HG02870 (cell line): ENCODE results near the gene ZNF768.
"Not testable (repeated sequence)": the region's sequence is repeated elsewhere in the genome, so short reads cannot be mapped to it uniquely, and the experiment has no call there.

Experiments used
- ATAC-seq: cut with Tn5 transposase; IDR thresholded peaks from one replicate; pipeline ENCODE4 v1.9.1; 2021; ENCODE audit warnings: mild to moderate bottlenecking, moderate library complexity; ENCODE audit not compliant: unreplicated experiment

The ZNF768 gene

GRCh38 chr16:30533748-30534367 is 7.5 kb upstream of the ZNF768 start:
- ATAC-seq, result no peak

GRCh38 chr16:30533146-30533522 is 6.8 kb upstream of the ZNF768 start:
- no peak for ATAC-seq

- ATAC-seq, result no peak
Measured at GRCh38 chr16:30532285-30533145, 6.1 kb upstream of the ZNF768 start.

GRCh38 chr16:30530163-30531037 is 4.0 kb upstream of the ZNF768 start:
- no peak for ATAC-seq

DNA sequence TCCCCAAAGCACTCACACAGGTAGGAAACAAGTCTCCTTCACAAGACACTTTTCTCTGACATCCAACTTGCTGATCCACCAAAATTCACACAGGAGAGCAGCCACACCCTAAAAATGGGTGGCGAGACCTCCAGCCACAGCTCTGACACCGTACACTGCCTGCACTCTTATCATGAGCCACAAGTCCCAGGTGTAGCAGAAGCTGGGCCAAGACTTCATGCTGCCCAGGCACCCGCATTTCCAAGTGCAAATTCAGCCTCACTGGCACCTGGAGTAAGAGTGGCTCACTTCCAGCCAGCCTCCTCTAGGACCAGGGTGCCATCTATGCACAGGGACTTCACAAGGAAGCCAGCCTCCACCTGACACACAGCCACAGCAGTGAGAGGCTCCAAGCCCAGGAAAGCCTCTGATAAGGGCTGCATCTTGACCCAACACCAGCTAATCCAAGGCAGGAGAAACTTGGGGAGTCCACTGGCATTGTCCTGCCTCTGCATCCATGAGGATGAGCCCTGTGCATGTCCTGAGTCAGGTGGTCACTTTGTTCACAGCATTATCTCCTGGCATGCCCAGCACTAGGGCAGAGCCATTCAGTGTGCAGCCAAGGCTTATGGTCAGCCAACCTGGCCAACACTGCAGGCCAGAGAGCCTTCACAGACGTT is 2.6 kb upstream of the ZNF768 start:
- no peak for ATAC-seq

- peak; percentile 10 for ATAC-seq
Measured at GRCh38 chr16:30527635-30528178, 1.3 kb upstream of the ZNF768 start.

DNA sequence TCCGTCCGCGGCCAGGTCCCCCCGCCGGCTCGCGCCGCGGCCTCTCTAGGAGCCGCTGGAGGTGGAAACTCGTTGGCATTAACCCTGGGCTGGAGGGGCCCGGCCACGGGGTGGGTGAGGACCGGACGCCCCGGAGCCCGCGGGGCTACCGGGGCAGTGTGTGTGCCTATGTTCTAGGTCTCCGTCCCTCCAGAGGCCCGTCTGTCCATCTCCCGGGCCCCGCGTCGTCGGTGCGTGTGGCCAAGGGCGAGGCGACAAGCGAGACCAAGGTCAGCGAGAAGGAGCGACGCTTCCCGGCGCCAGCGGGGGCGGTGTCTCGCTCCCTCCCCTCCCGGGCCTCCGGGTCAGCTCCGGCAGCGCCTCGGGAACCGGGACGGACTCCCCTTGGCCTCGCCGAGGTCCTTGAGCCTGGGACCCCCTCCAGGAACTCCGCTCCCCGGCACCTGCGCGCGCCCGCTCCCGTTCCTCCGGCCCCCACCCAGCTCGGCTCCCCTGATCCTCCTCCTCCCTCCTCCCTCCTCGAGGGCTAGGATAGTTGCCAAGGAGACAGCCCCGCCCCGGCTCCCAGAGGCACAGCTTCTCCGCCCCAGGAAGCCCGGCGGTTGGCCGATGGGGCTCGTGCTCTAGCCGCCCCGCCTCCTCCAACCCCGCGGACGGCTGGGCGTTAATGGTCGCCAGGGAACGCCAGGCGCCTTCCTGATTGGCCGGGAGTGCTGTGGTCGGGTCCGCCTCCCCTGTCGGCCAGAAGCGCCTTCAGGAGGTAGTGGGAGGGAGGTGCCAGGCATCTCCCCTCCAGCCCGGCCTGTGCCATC is 663 bp upstream of the ZNF768 start:
- ATAC-seq, result peak; percentile 76

DNA sequence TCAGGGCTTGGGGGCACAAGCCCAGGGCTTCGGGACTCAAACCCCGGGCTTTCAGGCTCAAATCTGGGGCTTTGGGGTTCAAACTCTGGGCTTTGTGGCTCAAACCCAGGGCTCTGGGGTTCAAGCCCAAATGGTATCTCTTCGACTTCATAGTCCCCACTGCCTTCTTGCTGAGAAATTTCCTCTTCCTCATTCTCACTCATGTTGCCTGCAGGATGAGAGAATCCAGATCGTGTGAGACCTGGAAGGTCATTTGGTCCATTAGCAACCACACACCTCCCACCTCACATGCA is 576 bp downstream of the ZNF768 start:
- no peak for ATAC-seq

- ATAC-seq, result no peak
Measured at GRCh38 chr16:30524575-30525568, 1.5 kb downstream of the ZNF768 start.

GRCh38 chr16:30523768-30524574 is 2.4 kb downstream of the ZNF768 start:
- no peak for ATAC-seq

DNA sequence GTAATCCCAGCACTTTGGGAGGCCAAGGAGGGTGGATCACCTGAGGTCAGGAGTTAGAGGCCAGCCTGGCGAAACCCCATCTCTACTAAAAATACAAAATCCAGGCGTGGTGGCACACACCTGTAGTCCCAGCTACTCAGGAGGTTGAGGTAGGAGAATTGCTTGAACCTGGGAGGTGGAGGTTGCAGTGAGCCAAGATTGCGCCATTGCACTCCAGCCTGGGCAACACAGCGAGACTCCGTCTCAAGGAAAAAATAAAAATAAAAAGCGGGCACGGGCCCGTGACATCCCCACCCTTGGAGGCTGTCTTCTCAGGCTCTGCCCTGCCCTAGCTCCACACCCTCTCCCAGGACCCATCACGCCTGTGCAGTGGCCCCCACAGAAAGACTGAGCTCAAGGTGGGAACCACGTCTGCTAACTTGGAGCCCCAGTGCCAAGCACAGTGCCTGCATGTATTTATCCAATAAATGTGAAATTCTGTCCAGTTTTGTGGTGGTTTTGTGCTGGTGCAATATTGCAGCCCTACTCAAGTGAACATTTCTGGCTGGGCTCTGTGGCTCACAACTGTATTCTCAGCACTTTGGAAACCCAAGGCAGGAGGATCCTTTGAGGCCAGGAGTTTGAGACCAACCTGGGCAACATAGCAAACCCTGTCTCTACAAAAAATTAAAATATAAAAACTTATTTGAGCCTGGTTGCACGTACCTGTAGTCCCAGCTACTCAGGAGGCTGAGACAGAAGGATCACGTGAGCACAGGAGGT is 3.5 kb downstream of the ZNF768 start:
- not testable (repeated sequence) for ATAC-seq

GRCh38 chr16:30521873-30522641 is 4.3 kb downstream of the ZNF768 start:
- no peak for ATAC-seq

DNA sequence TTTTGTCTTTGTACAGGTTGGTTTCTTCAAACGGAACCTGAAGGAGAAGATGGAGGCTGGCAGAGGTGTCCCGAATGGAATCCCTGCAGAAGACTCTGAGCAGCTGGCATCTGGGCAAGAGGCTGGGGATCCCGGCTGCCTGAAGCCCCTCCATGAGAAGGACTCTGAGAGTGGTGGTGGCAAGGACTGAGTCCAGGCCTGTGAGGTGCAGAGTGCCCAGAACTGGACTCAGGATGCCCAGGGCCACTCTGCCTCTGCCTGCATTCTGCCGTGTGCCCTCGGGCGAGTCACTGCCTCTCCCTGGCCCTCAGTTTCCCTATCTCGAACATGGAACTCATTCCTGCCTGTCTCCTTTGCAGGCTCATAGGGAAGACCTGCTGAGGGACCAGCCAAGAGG is 4.9 kb downstream of the ZNF768 start:
- ATAC-seq, result no peak

DNA sequence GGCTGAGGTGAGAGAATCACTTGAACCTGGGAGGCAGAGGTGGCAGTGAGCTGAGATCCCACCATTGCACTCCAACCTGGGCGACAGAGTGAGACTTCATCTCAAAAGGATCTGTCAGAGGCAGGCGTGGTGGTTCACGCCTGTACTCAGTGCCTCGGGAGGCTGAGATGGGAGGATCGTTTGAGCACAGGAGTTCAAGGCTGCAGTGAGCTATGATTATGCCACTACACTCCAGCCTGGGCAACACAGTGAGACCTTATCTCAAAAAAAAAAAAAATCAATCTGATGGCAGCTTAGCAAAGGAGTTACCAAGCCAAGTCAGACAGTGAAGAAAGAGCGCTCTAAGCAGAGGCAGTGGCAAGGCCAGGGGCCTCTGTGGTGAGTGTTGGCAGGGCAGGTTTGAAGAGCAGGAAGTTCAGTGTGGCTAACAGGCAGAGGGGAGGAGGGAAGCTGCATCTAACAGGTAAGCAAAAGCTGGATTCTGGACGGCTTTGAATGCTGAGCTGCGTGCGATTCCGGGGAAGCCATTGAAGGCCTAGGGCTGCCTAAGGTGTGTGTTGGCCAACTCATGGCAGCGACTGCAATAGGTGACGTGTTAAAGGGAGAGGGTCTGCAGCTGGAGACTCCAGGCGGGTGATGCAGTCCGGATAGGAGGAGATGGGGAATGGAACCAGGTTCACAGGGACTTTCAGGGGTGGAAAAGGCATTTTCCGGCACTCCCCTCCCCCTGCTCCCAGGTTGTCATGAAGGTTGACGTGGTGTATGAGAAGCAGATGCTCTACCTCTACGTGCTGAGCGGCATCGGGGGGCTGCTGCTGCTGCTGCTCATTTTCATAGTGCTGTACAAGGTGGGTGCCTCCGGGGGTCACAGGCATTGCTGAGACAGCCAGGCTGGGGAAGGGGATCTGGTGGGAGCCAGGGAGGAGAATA is 7.0 kb downstream of the ZNF768 start:
- no peak for ATAC-seq

DNA sequence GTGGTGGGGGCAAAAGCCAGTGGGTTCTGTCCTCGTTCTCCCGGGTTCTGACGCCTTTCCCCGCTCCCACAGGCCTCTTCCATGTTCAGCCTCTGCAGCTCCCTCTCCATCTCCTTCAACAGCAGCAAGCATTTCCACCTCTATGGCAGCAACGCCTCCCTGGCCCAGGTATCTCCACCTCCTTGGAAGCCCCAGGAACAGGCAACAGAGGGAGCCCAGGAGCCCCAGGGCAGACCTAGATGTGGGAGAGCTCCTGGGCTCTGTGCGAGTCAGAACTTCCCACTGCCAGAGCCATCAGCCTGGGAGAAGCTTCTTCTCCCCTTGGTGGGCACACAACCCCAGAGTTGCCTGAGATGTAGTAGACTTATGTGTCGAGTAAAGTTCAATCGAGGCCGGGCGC is 7.8 kb downstream of the ZNF768 start:
- ATAC-seq, result no peak

- no peak for ATAC-seq
Measured at GRCh38 chr16:30515275-30515674, 11.1 kb downstream of the ZNF768 start.
